Tibial nerve (tissue), 4 donors: ENCODE data around the gene GRID1.

ENCODE experiments used
- CTCF ChIP-seq, 5 experiments: fragments of 200-600 bp in 3 of 5; fragments of 450-650 bp in 2 of 5; sonication (generic) in 3 of 5; IDR thresholded peaks; one replicate each; pipeline ENCODE4 v1.5.1; 2016 to 2019; ENCODE audit warnings: antibody characterized with exemption in 5 of 5, mild to moderate bottlenecking in 3 of 5, moderate library complexity in 2 of 5
- EP300 ChIP-seq, 2 donors: sonication (generic); formaldehyde crosslinking; IDR thresholded peaks; one replicate each; pipeline ENCODE4 v1.6.1; 2017; ENCODE audit warnings: antibody characterized with exemption in 2 of 2, mild to moderate bottlenecking in 1 of 2
- POLR2A ChIP-seq, 2 donors: fragments of 450-650 bp; IDR thresholded peaks; one replicate each; pipeline ENCODE4 v1.6.1; 2017; ENCODE audit warnings: antibody characterized with exemption in 2 of 2, mild to moderate bottlenecking in 2 of 2, moderate library complexity in 2 of 2

- TF ChIP-seq CTCF (IDR thresholded peaks at IDR 0.05) (no peak), POLR2A (IDR thresholded peaks at IDR 0.05) (no peak), EP300 (IDR thresholded peaks at IDR 0.05) (no peak)
Observed at GRCh38 chr10:86258499-86258898, 108.1 kb downstream of the GRID1 start.
